Measurements from ENCODE around the gene OR1J2.
"Not testable (repeated sequence)": the region's sequence is repeated elsewhere in the genome, so short reads cannot be mapped to it uniquely, and the experiment has no call there.

The OR1J2 gene

GRCh38 chr9:122510502-122510901 is at the start of gene OR1J2:
TSS of gene OR1J2 (plus strand) at chr9:122510802. CDS start at chr9:122510802, 0 bp downstream.
- DNase-seq, result no peak

GRCh38 chr9:122463828-122464632 is 46.6 kb upstream of the OR1J2 start:
- DNase-seq, result peak; percentile 54

- DNase-seq, result peak; percentile 89
These were observed 45.7 kb upstream of the OR1J2 start for GRCh38 chr9:122464633-122465567.

- no peak for DNase-seq
These were observed 44.1 kb upstream of the OR1J2 start for GRCh38 chr9:122466456-122466855.

- DNase-seq, result no peak
These were observed 41.9 kb upstream of the OR1J2 start for GRCh38 chr9:122468735-122469134.

GRCh38 chr9:122474561-122474960 is 36.0 kb upstream of the OR1J2 start:
- peak; percentile 60 for DNase-seq

GRCh38 chr9:122475717-122476116 is 34.9 kb upstream of the OR1J2 start:
- DNase-seq, result no peak

- no peak for DNase-seq
These were observed 33.3 kb upstream of the OR1J2 start for GRCh38 chr9:122477346-122477745.

- no peak for DNase-seq
These were observed 32.8 kb upstream of the OR1J2 start, which contains the start of gene OR1J1 for GRCh38 chr9:122477826-122478225. TSS of gene OR1J1 (minus strand) at chr9:122477926. CDS start at chr9:122477926, 0 bp downstream.

GRCh38 chr9:122479062-122479461 is 31.5 kb upstream of the OR1J2 start:
- no peak for DNase-seq

- peak; percentile 56 for DNase-seq
These were observed 11.7 kb upstream of the OR1J2 start for GRCh38 chr9:122498883-122499288.

- no peak for DNase-seq
These were observed 3.6 kb upstream of the OR1J2 start for GRCh38 chr9:122506964-122507363.

- no peak for DNase-seq
These were observed 7.6 kb downstream of the OR1J2 start for GRCh38 chr9:122518226-122518625.

- DNase-seq, result no peak
These were observed 8.2 kb downstream of the OR1J2 start, which contains the start of gene OR1J4 for GRCh38 chr9:122518841-122519240. TSS of gene OR1J4 (plus strand) at chr9:122519141. CDS start at chr9:122519141, 0 bp downstream.

GRCh38 chr9:122519376-122519775 is 8.8 kb downstream of the OR1J2 start:
- DNase-seq, result no peak

- no peak for DNase-seq
These were observed 16.0 kb downstream of the OR1J2 start for GRCh38 chr9:122526602-122527001.

GRCh38 chr9:122527193-122527592 is 16.6 kb downstream of the OR1J2 start, which contains the start of gene OR1N1:
TSS of gene OR1N1 (minus strand) at chr9:122527293. CDS start at chr9:122527293, 0 bp downstream.
- DNase-seq, result no peak

GRCh38 chr9:122531157-122531556 is 20.6 kb downstream of the OR1J2 start:
- DNase-seq, result not testable (repeated sequence)

GRCh38 chr9:122536134-122536533 is 25.5 kb downstream of the OR1J2 start:
- DNase-seq, result no peak

GRCh38 chr9:122537066-122537465 is 26.5 kb downstream of the OR1J2 start:
- not testable (repeated sequence) for DNase-seq

GRCh38 chr9:122538757-122539156 is 28.2 kb downstream of the OR1J2 start:
- DNase-seq, result no peak

GRCh38 chr9:122546196-122546595 is 35.6 kb downstream of the OR1J2 start:
- DNase-seq, result no peak

- DNase-seq, result no peak
These were observed 40.8 kb downstream of the OR1J2 start for GRCh38 chr9:122551371-122551770.

Data from hematopoietic multipotent progenitor cell treated with erythropoietin and hydrocortisone succinate and interleukin-3 and kit ligand, for 8 days (in vitro differentiated cells).